Mucosa of stomach (tissue), 1 donor: ENCODE data around the gene ARHGEF26.

ENCODE experiments used
- H3K27me3 ChIP-seq: one replicate; pipeline ENCODE4 v1.7.0; 2013; ENCODE audit warnings: mild to moderate bottlenecking, low read length; ENCODE audit not compliant: control insufficient read depth, insufficient read depth
- H3K36me3 ChIP-seq: one replicate; pipeline ENCODE4 v1.7.0; 2013; ENCODE audit warnings: low read length; ENCODE audit not compliant: control insufficient read depth, insufficient read depth
- H3K4me1 ChIP-seq: one replicate; pipeline ENCODE4 v1.7.0; 2013; ENCODE audit warnings: mild to moderate bottlenecking, low read length; ENCODE audit not compliant: control insufficient read depth, insufficient read depth
- H3K4me3 ChIP-seq: one replicate; pipeline ENCODE4 v1.7.0; 2013; ENCODE audit warnings: low read length
- H3K9ac ChIP-seq: one replicate; pipeline ENCODE4 v1.7.0; 2013; ENCODE audit warnings: mild to moderate bottlenecking, low read length, moderate library complexity
- H3K9me3 ChIP-seq: one replicate; pipeline ENCODE4 v1.7.0; 2013; ENCODE audit warnings: mild to moderate bottlenecking, low read length, moderate library complexity; ENCODE audit not compliant: control insufficient read depth
- donor health status: Pancreatic carcinoma.

Gene ARHGEF26

GRCh38 chr3:154188846-154189245 is 67.7 kb downstream of the ARHGEF26 start:
- Histone ChIP-seq H3K9ac (no peak overlapping the region), H3K9me3 (no peaks in the 10 kb centered on the region), H3K36me3 (no peaks in the 10 kb centered on the region), H3K27me3 (no peaks in the 10 kb centered on the region), H3K4me1 (no peaks in the 10 kb centered on the region), H3K4me3 (no peak overlapping the region)

- Histone ChIP-seq H3K4me3 (no peak overlapping the region), H3K27me3 (no peaks in the 10 kb centered on the region), H3K9ac (no peak overlapping the region), H3K36me3 (no peaks in the 10 kb centered on the region), H3K4me1 (no peaks in the 10 kb centered on the region), H3K9me3 (no peaks in the 10 kb centered on the region)
These were observed 70.3 kb downstream of the ARHGEF26 start for GRCh38 chr3:154191520-154191919.

GRCh38 chr3:154192225-154192624 is 71.0 kb downstream of the ARHGEF26 start:
- H3K27me3 ChIP-seq: no peaks in the 10 kb centered on the region
- no peak overlapping the region for H3K9ac ChIP-seq
- no peaks in the 10 kb centered on the region for H3K4me1 ChIP-seq
- H3K4me3 ChIP-seq: no peak overlapping the region
- H3K9me3 ChIP-seq: no peaks in the 10 kb centered on the region
- no peaks in the 10 kb centered on the region for H3K36me3 ChIP-seq

GRCh38 chr3:154193000-154193615 is 71.9 kb downstream of the ARHGEF26 start:
- H3K4me1 ChIP-seq: no peaks in the 10 kb centered on the region
- no peaks in the 10 kb centered on the region for H3K9me3 ChIP-seq
- H3K36me3 ChIP-seq: no peaks in the 10 kb centered on the region
- no peak overlapping the region for H3K9ac ChIP-seq
- no peaks in the 10 kb centered on the region for H3K27me3 ChIP-seq
- no peak overlapping the region for H3K4me3 ChIP-seq

GRCh38 chr3:154194877-154195276 is 73.7 kb downstream of the ARHGEF26 start:
- Histone ChIP-seq H3K27me3 (no peaks in the 10 kb centered on the region), H3K4me3 (no peak overlapping the region), H3K9me3 (no peaks in the 10 kb centered on the region), H3K4me1 (no peaks in the 10 kb centered on the region), H3K9ac (no peak overlapping the region), H3K36me3 (no peaks in the 10 kb centered on the region)

GRCh38 chr3:154195620-154196356 is 74.6 kb downstream of the ARHGEF26 start:
- no peaks in the 10 kb centered on the region for H3K27me3 ChIP-seq
- no peaks in the 10 kb centered on the region for H3K36me3 ChIP-seq
- H3K4me1 ChIP-seq: no peaks in the 10 kb centered on the region
- H3K9ac ChIP-seq: no peak overlapping the region
- no peaks in the 10 kb centered on the region for H3K9me3 ChIP-seq
- H3K4me3 ChIP-seq: no peak overlapping the region

- Histone ChIP-seq H3K4me3 (no peak overlapping the region), H3K9me3 (no peaks in the 10 kb centered on the region), H3K9ac (no peak overlapping the region), H3K36me3 (no peaks in the 10 kb centered on the region), H3K4me1 (no peaks in the 10 kb centered on the region), H3K27me3 (no peaks in the 10 kb centered on the region)
These were observed 76.6 kb downstream of the ARHGEF26 start for GRCh38 chr3:154197751-154198150.

- no peak overlapping the region for H3K9ac ChIP-seq
- no peaks in the 10 kb centered on the region for H3K4me1 ChIP-seq
- H3K36me3 ChIP-seq: no peaks in the 10 kb centered on the region
- H3K27me3 ChIP-seq: no peaks in the 10 kb centered on the region
- no peak overlapping the region for H3K4me3 ChIP-seq
- H3K9me3 ChIP-seq: no peaks in the 10 kb centered on the region
These were observed 88.3 kb downstream of the ARHGEF26 start for GRCh38 chr3:154209499-154209898.

GRCh38 chr3:154210986-154211385 is 89.8 kb downstream of the ARHGEF26 start:
- Histone ChIP-seq H3K27me3 (no peaks in the 10 kb centered on the region), H3K4me3 (no peak overlapping the region), H3K9ac (no peak overlapping the region), H3K4me1 (no peaks in the 10 kb centered on the region), H3K9me3 (no peaks in the 10 kb centered on the region), H3K36me3 (no peaks in the 10 kb centered on the region)

- Histone ChIP-seq H3K4me3 (no peak overlapping the region), H3K4me1 (no peaks in the 10 kb centered on the region), H3K9me3 (no peaks in the 10 kb centered on the region), H3K36me3 (no peaks in the 10 kb centered on the region), H3K27me3 (no peaks in the 10 kb centered on the region), H3K9ac (no peak overlapping the region)
These were observed 93.1 kb downstream of the ARHGEF26 start for GRCh38 chr3:154214306-154214705.

- Histone ChIP-seq H3K27me3 (no peaks in the 10 kb centered on the region), H3K9ac (no peak overlapping the region), H3K9me3 (no peaks in the 10 kb centered on the region), H3K4me1 (no peaks in the 10 kb centered on the region), H3K4me3 (no peak overlapping the region), H3K36me3 (no peaks in the 10 kb centered on the region)
These were observed 96.5 kb downstream of the ARHGEF26 start for GRCh38 chr3:154217671-154218070.

GRCh38 chr3:154218728-154219127 is 97.5 kb downstream of the ARHGEF26 start:
- Histone ChIP-seq H3K9me3 (no peaks in the 10 kb centered on the region), H3K4me3 (no peak overlapping the region), H3K9ac (no peak overlapping the region), H3K4me1 (no peaks in the 10 kb centered on the region), H3K36me3 (no peaks in the 10 kb centered on the region), H3K27me3 (no peaks in the 10 kb centered on the region)
